Nephron progenitor cell (in vitro differentiated cells): ENCODE data around the gene ERMAP.

Experiments
- DNase-seq: peaks from one replicate; pipeline ENCODE4 v3.0.0; 2021
- H3K27ac Mint-ChIP-seq: 2 replicates; pipeline ENCODE4 v1.8.0; 2021; ENCODE audit warnings: mild to moderate bottlenecking, moderate library complexity, mixed read lengths
- H3K27me3 Mint-ChIP-seq: 2 replicates; pipeline ENCODE4 v1.8.0; 2021; ENCODE audit warnings: mild to moderate bottlenecking, low read depth, mixed read lengths; ENCODE audit not compliant: poor library complexity
- H3K36me3 Mint-ChIP-seq: 2 replicates; pipeline ENCODE4 v1.8.0; 2021; ENCODE audit warnings: low read depth, mixed read lengths
- H3K4me1 Mint-ChIP-seq: 2 replicates; pipeline ENCODE4 v1.8.0; 2021; ENCODE audit warnings: mixed read lengths
- H3K4me3 Mint-ChIP-seq: 2 replicates; pipeline ENCODE4 v1.8.0; 2021; ENCODE audit warnings: mild to moderate bottlenecking, moderate library complexity, mixed read lengths
- H3K9me3 Mint-ChIP-seq: 2 replicates; pipeline ENCODE4 v1.8.0; 2021; ENCODE audit warnings: mild to moderate bottlenecking, moderate library complexity, mixed read lengths
- TF ChIP-seq, protein P1 (sequence below): fragments of 200-600 bp; sonication (generic); IDR thresholded peaks from 2 replicates; pipeline ENCODE4 v1.5.0; 2021; ENCODE audit warnings: antibody characterized with exemption

The ERMAP gene

DNA sequence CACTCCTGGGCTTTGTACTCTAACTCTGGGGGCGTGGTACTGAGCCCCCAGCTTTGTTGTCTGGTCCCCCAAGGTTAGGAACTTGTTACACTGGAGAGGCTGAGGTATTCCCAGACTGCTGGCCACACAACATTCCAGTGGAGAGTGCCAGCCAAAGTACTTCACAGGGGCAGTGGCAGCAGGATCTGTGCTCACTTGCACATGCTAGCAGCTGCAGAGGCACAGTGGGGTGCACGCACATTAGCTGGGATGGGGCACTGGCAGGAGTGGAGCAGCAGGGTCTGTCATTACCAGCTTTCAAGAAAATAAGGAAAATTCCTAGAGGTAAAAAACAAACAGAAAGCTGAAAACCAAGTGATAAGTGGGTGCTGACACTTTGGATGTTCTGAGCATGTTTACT, 60.5 kb downstream of the ERMAP start:
- peaks cover 19% of the 10 kb centered on the region for H3K27me3 Mint-ChIP-seq
- H3K36me3 Mint-ChIP-seq, result no peaks in the 10 kb centered on the region
- DNase-seq, result no peak
- H3K4me3 Mint-ChIP-seq, result no peak overlapping the region
- peaks cover 23% of the 10 kb centered on the region for H3K9me3 Mint-ChIP-seq
- peak overlapping the region; percentile 21 for H3K27ac Mint-ChIP-seq
- peaks cover 12% of the 10 kb centered on the region for H3K4me1 Mint-ChIP-seq
- TF ChIP-seq, protein P1, sequence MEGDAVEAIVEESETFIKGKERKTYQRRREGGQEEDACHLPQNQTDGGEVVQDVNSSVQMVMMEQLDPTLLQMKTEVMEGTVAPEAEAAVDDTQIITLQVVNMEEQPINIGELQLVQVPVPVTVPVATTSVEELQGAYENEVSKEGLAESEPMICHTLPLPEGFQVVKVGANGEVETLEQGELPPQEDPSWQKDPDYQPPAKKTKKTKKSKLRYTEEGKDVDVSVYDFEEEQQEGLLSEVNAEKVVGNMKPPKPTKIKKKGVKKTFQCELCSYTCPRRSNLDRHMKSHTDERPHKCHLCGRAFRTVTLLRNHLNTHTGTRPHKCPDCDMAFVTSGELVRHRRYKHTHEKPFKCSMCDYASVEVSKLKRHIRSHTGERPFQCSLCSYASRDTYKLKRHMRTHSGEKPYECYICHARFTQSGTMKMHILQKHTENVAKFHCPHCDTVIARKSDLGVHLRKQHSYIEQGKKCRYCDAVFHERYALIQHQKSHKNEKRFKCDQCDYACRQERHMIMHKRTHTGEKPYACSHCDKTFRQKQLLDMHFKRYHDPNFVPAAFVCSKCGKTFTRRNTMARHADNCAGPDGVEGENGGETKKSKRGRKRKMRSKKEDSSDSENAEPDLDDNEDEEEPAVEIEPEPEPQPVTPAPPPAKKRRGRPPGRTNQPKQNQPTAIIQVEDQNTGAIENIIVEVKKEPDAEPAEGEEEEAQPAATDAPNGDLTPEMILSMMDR, result no peak

DNA sequence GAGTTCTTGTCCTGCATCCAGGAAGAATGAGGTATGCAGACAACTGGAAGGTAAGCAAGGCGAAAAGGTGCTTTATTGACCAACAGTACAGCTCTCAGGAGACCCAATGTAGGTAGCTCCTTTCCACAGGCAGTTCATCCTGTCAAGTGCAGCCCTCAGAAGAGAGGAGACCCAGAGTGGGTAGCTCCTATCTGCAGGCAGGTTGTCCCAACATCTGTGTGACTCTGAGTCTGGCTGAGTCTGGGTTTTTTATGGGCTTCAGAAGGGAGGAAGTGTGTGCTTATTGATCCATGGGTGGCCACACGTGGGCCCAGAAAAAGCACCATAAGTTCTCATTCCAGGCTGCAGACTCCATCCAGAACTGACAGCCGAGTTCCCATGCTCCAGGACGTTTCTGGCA, 63.5 kb downstream of the ERMAP start:
- TF ChIP-seq, protein P1, result no peak
- no peaks in the 10 kb centered on the region for H3K36me3 Mint-ChIP-seq
- peaks cover 12% of the 10 kb centered on the region for H3K27me3 Mint-ChIP-seq
- H3K4me3 Mint-ChIP-seq, result no peak overlapping the region
- no peak overlapping the region for H3K27ac Mint-ChIP-seq
- no peaks in the 10 kb centered on the region for H3K9me3 Mint-ChIP-seq
- no peak for DNase-seq
- H3K4me1 Mint-ChIP-seq, result peaks cover 12% of the 10 kb centered on the region

DNA sequence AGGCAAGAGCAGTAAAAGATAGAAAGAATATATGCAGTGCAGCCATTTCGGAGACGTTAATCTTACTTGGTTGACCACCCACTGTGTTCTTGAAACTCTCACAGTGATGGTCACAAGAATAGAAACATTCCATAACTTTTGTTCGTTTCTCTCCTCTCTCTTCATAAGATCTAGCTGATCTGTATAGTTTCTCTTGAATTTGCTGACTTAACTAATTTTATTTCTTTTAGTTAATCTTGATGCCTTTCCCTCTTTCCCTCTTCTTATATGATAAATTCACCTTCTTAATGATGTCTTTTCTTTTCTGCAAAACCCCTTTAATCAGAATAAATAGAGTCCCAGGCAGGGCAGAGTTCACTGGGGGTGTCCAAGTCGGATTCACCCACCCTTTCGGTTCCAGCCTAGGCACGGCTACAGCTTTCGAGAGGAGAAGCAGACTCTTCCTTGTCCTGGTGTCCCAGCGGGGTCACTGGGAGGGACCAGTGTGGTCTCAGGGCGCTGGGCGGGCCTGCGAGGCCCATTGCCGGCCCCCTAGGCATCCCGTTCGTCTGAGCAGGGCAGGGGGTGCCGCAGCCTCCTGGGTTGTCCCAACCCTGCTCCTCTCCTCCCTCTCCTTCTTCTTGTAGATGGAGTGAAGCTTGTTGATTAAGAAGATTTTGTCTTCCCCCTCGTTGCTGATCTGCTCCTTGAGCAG, 69.3 kb downstream of the ERMAP start:
- TF ChIP-seq, protein P1, result no peak
- H3K27ac Mint-ChIP-seq, result no peak overlapping the region

DNA sequence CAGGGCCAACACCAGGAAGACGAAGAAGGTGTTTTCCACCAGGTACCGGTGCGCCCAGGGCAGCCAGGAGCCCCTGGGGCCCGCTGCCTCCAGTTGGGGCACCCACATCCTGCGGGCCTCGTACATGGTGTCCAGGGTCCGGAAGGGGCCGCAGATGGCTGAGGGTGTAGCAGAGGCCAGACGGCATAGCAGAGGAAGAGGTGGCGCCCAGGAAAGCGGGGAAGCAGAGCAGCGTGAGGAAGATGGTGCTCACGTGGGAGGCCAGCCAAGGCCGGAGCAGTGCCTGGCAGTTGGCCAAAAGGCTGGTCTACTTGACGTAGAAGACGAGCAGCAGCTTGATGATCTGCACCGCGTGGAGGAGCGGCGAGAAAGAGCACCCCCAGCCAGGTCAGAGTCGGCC, 69.9 kb downstream of the ERMAP start:
- Mint-ChIP-seq H3K27ac (no peak overlapping the region), H3K9me3 (no peaks in the 10 kb centered on the region), H3K4me3 (no peak overlapping the region), H3K4me1 (peaks cover under 1% of the 10 kb centered on the region), H3K27me3 (no peaks in the 10 kb centered on the region), H3K36me3 (no peaks in the 10 kb centered on the region)
- TF ChIP-seq, protein P1, result no peak
- no peak for DNase-seq

More for the DNA sequence above, 69.3 kb downstream of the ERMAP start:
- Mint-ChIP-seq H3K4me3 (no peak overlapping the region), H3K4me1 (no peaks in the 10 kb centered on the region), H3K36me3 (no peaks in the 10 kb centered on the region), H3K27me3 (no peaks in the 10 kb centered on the region), H3K9me3 (no peaks in the 10 kb centered on the region)
- DNase-seq, result no peak

DNA sequence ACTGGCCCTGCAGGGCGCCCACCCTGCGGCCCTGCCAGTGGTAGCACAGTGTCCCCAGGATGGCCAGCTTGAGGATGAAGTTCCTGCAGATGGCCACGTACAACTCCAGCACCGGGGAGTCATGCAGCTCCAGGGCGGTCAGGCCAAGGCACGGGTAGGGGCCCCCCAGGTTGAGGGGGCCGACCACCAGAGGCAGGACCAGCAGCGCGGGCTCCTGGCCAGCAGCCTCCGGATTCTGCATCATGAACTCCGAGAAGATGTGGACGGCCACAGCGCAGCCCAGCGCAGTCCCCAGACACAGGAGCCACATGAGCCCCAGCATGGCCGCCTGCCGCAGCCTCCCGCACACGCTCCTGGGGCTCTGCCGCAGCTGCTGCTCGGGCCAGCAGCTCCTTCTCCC, 70.4 kb downstream of the ERMAP start:
- Mint-ChIP-seq H3K9me3 (no peaks in the 10 kb centered on the region), H3K4me3 (no peak overlapping the region), H3K27me3 (peaks cover 4% of the 10 kb centered on the region), H3K4me1 (peaks cover 6% of the 10 kb centered on the region), H3K36me3 (no peaks in the 10 kb centered on the region), H3K27ac (no peak overlapping the region)
- TF ChIP-seq, protein P1, result no peak
- no peak for DNase-seq

DNA sequence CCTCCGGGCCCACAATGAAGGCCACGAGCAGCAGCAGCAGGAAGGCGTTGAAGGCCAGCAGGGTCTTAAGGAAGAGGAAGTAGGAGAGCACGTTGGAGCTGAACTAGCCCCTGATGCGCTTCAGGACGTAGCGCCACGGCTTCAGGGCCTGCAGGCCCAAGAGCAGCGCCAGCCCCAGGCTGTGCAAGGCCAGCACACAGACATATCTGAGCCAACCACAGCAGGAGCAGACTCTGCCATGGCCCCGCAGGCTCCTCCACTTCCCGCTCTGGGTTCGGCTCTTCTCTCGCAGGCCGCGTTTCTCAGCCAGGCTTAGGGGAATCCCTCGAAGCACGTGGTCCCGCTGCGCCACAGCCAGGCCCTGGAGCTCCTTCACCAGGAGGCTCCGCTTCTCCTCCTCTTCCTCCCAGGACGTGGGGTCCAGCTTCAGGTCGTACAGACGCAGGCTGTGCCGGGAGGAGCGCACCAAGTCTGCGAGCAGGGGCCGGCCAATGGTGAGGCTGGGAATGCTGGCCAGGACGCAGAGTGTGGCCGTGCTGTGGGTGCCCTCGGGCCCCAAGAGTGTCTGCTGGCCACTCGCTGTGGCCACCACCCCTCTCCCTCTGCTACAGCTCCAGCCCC, 71.2 kb downstream of the ERMAP start:
- Mint-ChIP-seq H3K4me3 (no peak overlapping the region), H3K27me3 (peaks cover 4% of the 10 kb centered on the region), H3K4me1 (peaks cover 12% of the 10 kb centered on the region), H3K27ac (no peak overlapping the region), H3K36me3 (no peaks in the 10 kb centered on the region), H3K9me3 (no peaks in the 10 kb centered on the region)
- no peak for DNase-seq
- TF ChIP-seq, protein P1, result no peak
